HG02798 (cell line): ENCODE data around the gene PDE4D.

Experiments used
- ATAC-seq: cut with Tn5 transposase; IDR thresholded peaks from one replicate; pipeline ENCODE4 v1.9.1; 2021; ENCODE audit warnings: mild to moderate bottlenecking; ENCODE audit not compliant: unreplicated experiment, poor library complexity

The PDE4D gene

GRCh38 chr5:59257488-59258400 is 635.8 kb downstream of the PDE4D start:
- ATAC-seq: no peak

- no peak for ATAC-seq
Measured at GRCh38 chr5:59256331-59256730, 637.2 kb downstream of the PDE4D start.

- ATAC-seq: no peak
Measured at GRCh38 chr5:59254055-59254687, 639.4 kb downstream of the PDE4D start.

GRCh38 chr5:59253625-59254024 is 639.9 kb downstream of the PDE4D start:
- ATAC-seq: no peak

GRCh38 chr5:59251627-59252026 is 641.9 kb downstream of the PDE4D start:
- no peak for ATAC-seq

- ATAC-seq: no peak
Measured at GRCh38 chr5:59249726-59250125, 643.8 kb downstream of the PDE4D start.

- no peak for ATAC-seq
Measured at GRCh38 chr5:59249160-59249559, 644.4 kb downstream of the PDE4D start.

GRCh38 chr5:59246882-59247281 is 646.6 kb downstream of the PDE4D start:
- ATAC-seq: no peak

- ATAC-seq: no peak
Measured at GRCh38 chr5:59246145-59246869, 647.2 kb downstream of the PDE4D start.

- no peak for ATAC-seq
Measured at GRCh38 chr5:59245198-59245597, 648.3 kb downstream of the PDE4D start.

GRCh38 chr5:59241552-59241951 is 652.0 kb downstream of the PDE4D start:
- no peak for ATAC-seq

- no peak for ATAC-seq
Measured at GRCh38 chr5:59241119-59241518, 652.4 kb downstream of the PDE4D start.

- peak; percentile 66 for ATAC-seq
Measured at GRCh38 chr5:59238126-59238902, 655.2 kb downstream of the PDE4D start.

- no peak for ATAC-seq
Measured at GRCh38 chr5:59236986-59237385, 656.5 kb downstream of the PDE4D start.

GRCh38 chr5:59236448-59236847 is 657.1 kb downstream of the PDE4D start:
- ATAC-seq: no peak

- ATAC-seq: no peak
Measured at GRCh38 chr5:59234236-59234635, 659.3 kb downstream of the PDE4D start.

GRCh38 chr5:59231221-59231931 is 662.1 kb downstream of the PDE4D start:
- no peak for ATAC-seq

GRCh38 chr5:59222687-59223511 is 670.6 kb downstream of the PDE4D start:
- ATAC-seq: no peak

- no peak for ATAC-seq
Measured at GRCh38 chr5:59221769-59222168, 671.8 kb downstream of the PDE4D start.
